GM06990 (cell line): ENCODE data around the gene UBQLNL.

Experiments used
- DNase-seq: peaks from one replicate; pipeline ENCODE4 v3.0.0-alpha.2; 2011; ENCODE audit not compliant: insufficient read length; ENCODE audit errors: extremely low read depth
- H3K27me3 ChIP-seq: replicated peaks from 2 replicates; pipeline ENCODE4 v1.6.0; 2011; ENCODE audit warnings: low read length; ENCODE audit not compliant: control insufficient read depth, insufficient read depth
- H3K36me3 ChIP-seq: 2 replicates; pipeline ENCODE4 v1.5.1; 2011; ENCODE audit warnings: low read length; ENCODE audit not compliant: control insufficient read depth, insufficient read depth
- H3K4me3 ChIP-seq: replicated peaks from 2 replicates; pipeline ENCODE4 v1.5.1; 2011; ENCODE audit warnings: low read depth, mild to moderate bottlenecking, control low read depth, low read length
- TF ChIP-seq, protein P1 (sequence below): IDR thresholded peaks from 2 replicates; pipeline ENCODE4 v1.5.1; 2011; ENCODE audit warnings: low read length, control low read depth, mild to moderate bottlenecking, inconsistent platforms; ENCODE audit not compliant: insufficient read depth, poor library complexity, severe bottlenecking

Gene UBQLNL

GRCh38 chr11:5522308-5522707 lies 5.8 kb upstream of the UBQLNL start:
- DNase-seq: no peak
- H3K4me3 ChIP-seq: no peak overlapping the region
- no peaks in the 10 kb centered on the region for H3K36me3 ChIP-seq
- TF ChIP-seq, protein P1, sequence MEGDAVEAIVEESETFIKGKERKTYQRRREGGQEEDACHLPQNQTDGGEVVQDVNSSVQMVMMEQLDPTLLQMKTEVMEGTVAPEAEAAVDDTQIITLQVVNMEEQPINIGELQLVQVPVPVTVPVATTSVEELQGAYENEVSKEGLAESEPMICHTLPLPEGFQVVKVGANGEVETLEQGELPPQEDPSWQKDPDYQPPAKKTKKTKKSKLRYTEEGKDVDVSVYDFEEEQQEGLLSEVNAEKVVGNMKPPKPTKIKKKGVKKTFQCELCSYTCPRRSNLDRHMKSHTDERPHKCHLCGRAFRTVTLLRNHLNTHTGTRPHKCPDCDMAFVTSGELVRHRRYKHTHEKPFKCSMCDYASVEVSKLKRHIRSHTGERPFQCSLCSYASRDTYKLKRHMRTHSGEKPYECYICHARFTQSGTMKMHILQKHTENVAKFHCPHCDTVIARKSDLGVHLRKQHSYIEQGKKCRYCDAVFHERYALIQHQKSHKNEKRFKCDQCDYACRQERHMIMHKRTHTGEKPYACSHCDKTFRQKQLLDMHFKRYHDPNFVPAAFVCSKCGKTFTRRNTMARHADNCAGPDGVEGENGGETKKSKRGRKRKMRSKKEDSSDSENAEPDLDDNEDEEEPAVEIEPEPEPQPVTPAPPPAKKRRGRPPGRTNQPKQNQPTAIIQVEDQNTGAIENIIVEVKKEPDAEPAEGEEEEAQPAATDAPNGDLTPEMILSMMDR: no peak
- H3K27me3 ChIP-seq: peaks cover 2% of the 10 kb centered on the region; the same call in 1 of the 2 replicates

- H3K36me3 ChIP-seq: no peaks in the 10 kb centered on the region
- TF ChIP-seq, protein P1: no peak
- DNase-seq: no peak
- no peak overlapping the region for H3K4me3 ChIP-seq
- no peaks in the 10 kb centered on the region for H3K27me3 ChIP-seq
Measured at GRCh38 chr11:5521540-5521939, 5.0 kb upstream of the UBQLNL start.

- no peaks in the 10 kb centered on the region for H3K27me3 ChIP-seq
- TF ChIP-seq, protein P1: no peak
- no peaks in the 10 kb centered on the region for H3K36me3 ChIP-seq
- DNase-seq: no peak
- no peak overlapping the region for H3K4me3 ChIP-seq
Measured at GRCh38 chr11:5514841-5515240, 1.7 kb downstream of the UBQLNL start.

GRCh38 chr11:5509803-5510202 lies 6.7 kb downstream of the UBQLNL start, which contains the start of gene UBQLN3:
Gene UBQLN3 (minus strand): TSS chr11:5509957. CDS start chr11:5509558, 399 bp downstream.
- DNase-seq: no peak
- H3K27me3 ChIP-seq: no peaks in the 10 kb centered on the region
- no peak within 1 kb of the TSS for H3K4me3 ChIP-seq
- H3K36me3 ChIP-seq: no peaks in the 10 kb centered on the region
- TF ChIP-seq, protein P1: no peak

DNA sequence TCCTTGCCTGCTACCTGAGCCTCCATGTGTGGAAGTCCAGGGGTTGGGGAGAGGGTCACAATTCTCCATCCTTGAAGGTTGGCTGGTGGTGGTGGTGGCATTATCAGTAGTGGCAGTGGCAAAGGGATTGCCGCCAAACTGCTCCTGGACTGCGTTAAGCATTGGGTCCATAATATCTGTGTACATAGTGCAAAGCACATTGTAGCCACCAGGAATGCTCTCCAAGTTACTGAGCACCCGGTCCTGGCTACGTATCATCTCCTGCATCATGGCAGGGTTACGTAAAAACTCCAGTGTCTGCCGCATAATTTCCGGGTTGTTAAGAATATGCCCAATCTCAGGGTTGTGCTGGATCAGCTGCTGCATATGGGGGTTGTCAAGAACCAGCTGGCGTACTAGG lies 7.9 kb downstream of the UBQLNL start:
- TF ChIP-seq, protein P1: no peak
- Histone ChIP-seq H3K27me3 (no peaks in the 10 kb centered on the region), H3K36me3 (no peaks in the 10 kb centered on the region), H3K4me3 (no peak overlapping the region)
- no peak for DNase-seq

- no peaks in the 10 kb centered on the region for H3K27me3 ChIP-seq
- TF ChIP-seq, protein P1: no peak
- H3K36me3 ChIP-seq: no peaks in the 10 kb centered on the region
- DNase-seq: no peak
- no peak overlapping the region for H3K4me3 ChIP-seq
Measured at GRCh38 chr11:5507933-5508305, 8.6 kb downstream of the UBQLNL start.
